Neural cell (in vitro differentiated cells): Measurements from ENCODE around the gene SLAMF6. TPM values are rescaled to one million over a fixed set of nuclear protein-coding genes. Genes with fewer than 3 reads are reported as not detected.

Source experiments
- H2AFZ ChIP-seq: fragments of 200-600, 300-800 bp; sonication (generic), shearing (Covaris generic); 2 replicates; pipeline ENCODE4 v1.6.0; 2014; ENCODE audit warnings: low read depth, mild to moderate bottlenecking, antibody characterized with exemption, low read length, moderate library complexity
- H3F3A ChIP-seq: fragments of 200-600 bp; shearing (Covaris generic); 2 replicates; pipeline ENCODE4 v1.6.1; 2016; ENCODE audit warnings: mild to moderate bottlenecking, moderate library complexity, mixed read lengths, antibody characterized with exemption, low read length; ENCODE audit not compliant: insufficient read depth, poor library complexity, severe bottlenecking
- H3K27ac ChIP-seq: fragments of 200-600, 300-800 bp; sonication (generic), shearing (Covaris generic); 2 replicates; pipeline ENCODE4 v1.5.1; 2014; ENCODE audit warnings: mild to moderate bottlenecking, low read length, moderate library complexity
- H3K27me3 ChIP-seq: fragments of 300-800, 200-600 bp; sonication (generic), shearing (Covaris generic); 2 replicates; pipeline ENCODE4 v1.6.0; 2014; ENCODE audit warnings: mild to moderate bottlenecking, low read depth, low read length, moderate library complexity; ENCODE audit not compliant: insufficient read depth
- H3K36me3 ChIP-seq: fragments of 300-800, 200-600 bp; sonication (generic), shearing (Covaris generic); 2 replicates; pipeline ENCODE4 v1.5.1; 2014; ENCODE audit warnings: mild to moderate bottlenecking, antibody characterized with exemption, low read length, moderate library complexity; ENCODE audit not compliant: insufficient read depth
- H3K4me2 ChIP-seq: fragments of 300-800, 200-600 bp; sonication (generic), shearing (Covaris generic); 2 replicates; pipeline ENCODE4 v1.6.0; 2014; ENCODE audit warnings: mild to moderate bottlenecking, low read length
- H3K4me3 ChIP-seq: fragments of 300-800, 200-600 bp; sonication (generic), shearing (Covaris generic); 2 replicates; pipeline ENCODE4 v1.5.1; 2014; ENCODE audit warnings: mild to moderate bottlenecking, low read length, moderate library complexity
- H3K79me2 ChIP-seq: fragments of 200-600 bp; shearing (Covaris generic); replicated peaks from 2 replicates; pipeline ENCODE4 v1.6.0; 2014; ENCODE audit warnings: mild to moderate bottlenecking, low read length, moderate library complexity; ENCODE audit not compliant: insufficient read depth
- H3K9ac ChIP-seq: fragments of 300-800, 200-600 bp; sonication (generic), shearing (Covaris generic); 2 replicates; pipeline ENCODE4 v1.6.1; 2016; ENCODE audit warnings: mild to moderate bottlenecking, low read length, mixed read lengths
- H3K9me2 ChIP-seq: fragments of 200-600 bp; shearing (Covaris generic); 2 replicates; pipeline ENCODE4 v1.6.1; 2016; ENCODE audit warnings: mild to moderate bottlenecking, low read length, mixed read lengths; ENCODE audit not compliant: insufficient read depth
- H3K9me3 ChIP-seq: fragments of 200-600, 300-800 bp; sonication (generic), shearing (Covaris generic); 2 replicates; pipeline ENCODE4 v1.6.1; 2016; ENCODE audit warnings: mild to moderate bottlenecking, mixed run types, low read length, moderate library complexity, mixed read lengths
- H4K20me1 ChIP-seq: fragments of 200-600 bp; shearing (Covaris generic); 2 replicates; pipeline ENCODE4 v1.6.1; 2016; ENCODE audit warnings: mild to moderate bottlenecking, mixed run types; ENCODE audit not compliant: insufficient read depth
- EP300 ChIP-seq: fragments of 450-650 bp; conservative IDR thresholded peaks from 2 replicates; pipeline ENCODE4 v1.6.1; 2014; ENCODE audit warnings: antibody characterized with exemption, mild to moderate bottlenecking, moderate library complexity; ENCODE audit not compliant: poor library complexity, severe bottlenecking
- EZH2 ChIP-seq: fragments of 200-600, 300-800 bp; shearing (Covaris generic), sonication (generic); IDR thresholded peaks from 2 replicates; pipeline ENCODE4 v1.6.1; 2014; ENCODE audit warnings: antibody characterized with exemption, low read length, borderline replicate concordance, mild to moderate bottlenecking; ENCODE audit not compliant: insufficient read depth, poor library complexity, severe bottlenecking
- MXI1 ChIP-seq: fragments of 450-650 bp; conservative IDR thresholded peaks from 2 replicates; pipeline ENCODE4 v1.6.1; 2014; ENCODE audit warnings: antibody characterized with exemption, mild to moderate bottlenecking; ENCODE audit not compliant: poor library complexity, severe bottlenecking
- POLR2AphosphoS5 ChIP-seq: IDR thresholded peaks from 2 replicates; pipeline ENCODE4 v1.6.1; 2012
- RAD21 ChIP-seq: fragments of 450-650 bp; conservative IDR thresholded peaks from 2 replicates; pipeline ENCODE4 v1.6.1; 2014; ENCODE audit warnings: antibody characterized with exemption, mild to moderate bottlenecking, moderate library complexity
- SMC3 ChIP-seq: fragments of 450-650 bp; conservative IDR thresholded peaks from 2 replicates; pipeline ENCODE4 v1.6.1; 2014; ENCODE audit warnings: antibody characterized with exemption, mild to moderate bottlenecking, moderate library complexity; ENCODE audit not compliant: poor library complexity
- TAF1 ChIP-seq: IDR thresholded peaks from 2 replicates; pipeline ENCODE4 v1.6.1; 2012; ENCODE audit warnings: low read depth
- polyA plus RNA-seq: library from polyadenylated mRNA; depleted of rRNA; stranded (reverse); fragments of >200 nt; gene quantifications from 2 replicates; pipeline ENCODE4 v1.2.3, GENCODE V29; 2014
- TF ChIP-seq, protein P1 (sequence below): IDR thresholded peaks from 2 replicates; pipeline ENCODE4 v1.6.1; 2012; ENCODE audit warnings: borderline replicate concordance
- TF ChIP-seq, protein P2 (sequence below): fragments of 450-650 bp; IDR thresholded peaks from 2 replicates; pipeline ENCODE4 v1.5.1; 2014; ENCODE audit warnings: antibody characterized with exemption, mild to moderate bottlenecking, moderate library complexity; ENCODE audit not compliant: poor library complexity, severe bottlenecking

SLAMF6 gene
- polyA plus RNA-seq, 1 donor from 2014 or later, result not detected

DNA sequence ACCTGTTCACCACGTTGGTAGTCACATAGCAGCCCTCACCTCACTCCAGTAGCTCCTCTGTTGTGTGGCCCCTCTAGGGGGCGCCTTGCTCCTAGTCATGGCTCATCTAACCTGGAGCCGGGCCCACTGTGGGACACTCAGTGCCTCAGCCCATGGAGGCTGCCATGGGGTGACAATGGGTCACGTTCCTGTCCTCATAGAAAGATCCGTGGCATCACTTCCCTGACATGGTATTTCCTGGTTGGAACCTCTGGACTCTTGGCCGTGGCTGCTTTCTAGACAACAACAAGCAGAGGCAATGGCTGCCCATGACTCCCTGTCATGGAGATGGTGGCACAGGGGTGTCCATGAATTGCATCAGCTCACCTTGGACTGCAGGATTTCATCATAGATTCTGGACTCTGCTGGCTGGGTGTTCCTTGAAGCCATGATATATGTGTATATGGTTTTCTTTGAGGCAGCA is 27.5 kb upstream of the SLAMF6 start:
- Histone ChIP-seq H3K9ac (no peak overlapping the region), H3K27ac (no peak overlapping the region), H3K9me3 (no peaks in the 10 kb centered on the region), H4K20me1 (no peaks in the 10 kb centered on the region), H3K4me2 (no peak overlapping the region), H2AFZ (no peak overlapping the region), H3K27me3 (no peaks in the 10 kb centered on the region), H3K36me3 (no peaks in the 10 kb centered on the region), H3K4me3 (no peak overlapping the region), H3K79me2 (no peaks in the 10 kb centered on the region), H3K9me2 (no peaks in the 10 kb centered on the region), H3F3A (no peaks in the 10 kb centered on the region)
- TF ChIP-seq, protein P1, sequence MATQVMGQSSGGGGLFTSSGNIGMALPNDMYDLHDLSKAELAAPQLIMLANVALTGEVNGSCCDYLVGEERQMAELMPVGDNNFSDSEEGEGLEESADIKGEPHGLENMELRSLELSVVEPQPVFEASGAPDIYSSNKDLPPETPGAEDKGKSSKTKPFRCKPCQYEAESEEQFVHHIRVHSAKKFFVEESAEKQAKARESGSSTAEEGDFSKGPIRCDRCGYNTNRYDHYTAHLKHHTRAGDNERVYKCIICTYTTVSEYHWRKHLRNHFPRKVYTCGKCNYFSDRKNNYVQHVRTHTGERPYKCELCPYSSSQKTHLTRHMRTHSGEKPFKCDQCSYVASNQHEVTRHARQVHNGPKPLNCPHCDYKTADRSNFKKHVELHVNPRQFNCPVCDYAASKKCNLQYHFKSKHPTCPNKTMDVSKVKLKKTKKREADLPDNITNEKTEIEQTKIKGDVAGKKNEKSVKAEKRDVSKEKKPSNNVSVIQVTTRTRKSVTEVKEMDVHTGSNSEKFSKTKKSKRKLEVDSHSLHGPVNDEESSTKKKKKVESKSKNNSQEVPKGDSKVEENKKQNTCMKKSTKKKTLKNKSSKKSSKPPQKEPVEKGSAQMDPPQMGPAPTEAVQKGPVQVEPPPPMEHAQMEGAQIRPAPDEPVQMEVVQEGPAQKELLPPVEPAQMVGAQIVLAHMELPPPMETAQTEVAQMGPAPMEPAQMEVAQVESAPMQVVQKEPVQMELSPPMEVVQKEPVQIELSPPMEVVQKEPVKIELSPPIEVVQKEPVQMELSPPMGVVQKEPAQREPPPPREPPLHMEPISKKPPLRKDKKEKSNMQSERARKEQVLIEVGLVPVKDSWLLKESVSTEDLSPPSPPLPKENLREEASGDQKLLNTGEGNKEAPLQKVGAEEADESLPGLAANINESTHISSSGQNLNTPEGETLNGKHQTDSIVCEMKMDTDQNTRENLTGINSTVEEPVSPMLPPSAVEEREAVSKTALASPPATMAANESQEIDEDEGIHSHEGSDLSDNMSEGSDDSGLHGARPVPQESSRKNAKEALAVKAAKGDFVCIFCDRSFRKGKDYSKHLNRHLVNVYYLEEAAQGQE, result no peak
- TF ChIP-seq MXI1, result no peak
- no peak for TF ChIP-seq POLR2AphosphoS5
- no peak for TF ChIP-seq SMC3
- TF ChIP-seq, protein P2, sequence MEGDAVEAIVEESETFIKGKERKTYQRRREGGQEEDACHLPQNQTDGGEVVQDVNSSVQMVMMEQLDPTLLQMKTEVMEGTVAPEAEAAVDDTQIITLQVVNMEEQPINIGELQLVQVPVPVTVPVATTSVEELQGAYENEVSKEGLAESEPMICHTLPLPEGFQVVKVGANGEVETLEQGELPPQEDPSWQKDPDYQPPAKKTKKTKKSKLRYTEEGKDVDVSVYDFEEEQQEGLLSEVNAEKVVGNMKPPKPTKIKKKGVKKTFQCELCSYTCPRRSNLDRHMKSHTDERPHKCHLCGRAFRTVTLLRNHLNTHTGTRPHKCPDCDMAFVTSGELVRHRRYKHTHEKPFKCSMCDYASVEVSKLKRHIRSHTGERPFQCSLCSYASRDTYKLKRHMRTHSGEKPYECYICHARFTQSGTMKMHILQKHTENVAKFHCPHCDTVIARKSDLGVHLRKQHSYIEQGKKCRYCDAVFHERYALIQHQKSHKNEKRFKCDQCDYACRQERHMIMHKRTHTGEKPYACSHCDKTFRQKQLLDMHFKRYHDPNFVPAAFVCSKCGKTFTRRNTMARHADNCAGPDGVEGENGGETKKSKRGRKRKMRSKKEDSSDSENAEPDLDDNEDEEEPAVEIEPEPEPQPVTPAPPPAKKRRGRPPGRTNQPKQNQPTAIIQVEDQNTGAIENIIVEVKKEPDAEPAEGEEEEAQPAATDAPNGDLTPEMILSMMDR, result no peak
- no peak for TF ChIP-seq TAF1

DNA sequence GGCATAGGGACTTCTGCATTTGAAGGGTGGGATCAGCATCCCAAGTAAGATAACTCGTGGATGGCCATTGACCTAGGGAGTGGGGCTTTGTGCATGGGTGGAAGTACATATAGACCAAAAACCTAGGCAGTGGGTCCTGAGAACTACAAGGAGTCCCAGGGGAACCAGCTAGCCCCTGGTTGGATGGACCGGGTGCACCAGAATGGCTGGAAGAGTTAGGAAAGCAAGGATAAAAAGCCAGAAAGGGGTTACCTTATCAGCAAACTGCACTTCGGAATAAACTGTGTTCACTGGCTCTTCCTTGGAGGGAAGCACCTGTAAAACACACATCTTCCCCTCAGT is 26.6 kb upstream of the SLAMF6 start:
- Histone ChIP-seq H3K27me3 (no peaks in the 10 kb centered on the region), H3K27ac (no peak overlapping the region), H3F3A (no peaks in the 10 kb centered on the region), H3K4me2 (no peak overlapping the region), H4K20me1 (no peaks in the 10 kb centered on the region), H2AFZ (no peak overlapping the region), H3K36me3 (no peaks in the 10 kb centered on the region), H3K9me3 (no peaks in the 10 kb centered on the region), H3K9me2 (no peaks in the 10 kb centered on the region), H3K4me3 (no peak overlapping the region), H3K79me2 (no peaks in the 10 kb centered on the region), H3K9ac (no peak overlapping the region)
- no peak for TF ChIP-seq RAD21
- no peak for TF ChIP-seq MXI1
- no peak for TF ChIP-seq TAF1
- TF ChIP-seq SMC3, result no peak

DNA sequence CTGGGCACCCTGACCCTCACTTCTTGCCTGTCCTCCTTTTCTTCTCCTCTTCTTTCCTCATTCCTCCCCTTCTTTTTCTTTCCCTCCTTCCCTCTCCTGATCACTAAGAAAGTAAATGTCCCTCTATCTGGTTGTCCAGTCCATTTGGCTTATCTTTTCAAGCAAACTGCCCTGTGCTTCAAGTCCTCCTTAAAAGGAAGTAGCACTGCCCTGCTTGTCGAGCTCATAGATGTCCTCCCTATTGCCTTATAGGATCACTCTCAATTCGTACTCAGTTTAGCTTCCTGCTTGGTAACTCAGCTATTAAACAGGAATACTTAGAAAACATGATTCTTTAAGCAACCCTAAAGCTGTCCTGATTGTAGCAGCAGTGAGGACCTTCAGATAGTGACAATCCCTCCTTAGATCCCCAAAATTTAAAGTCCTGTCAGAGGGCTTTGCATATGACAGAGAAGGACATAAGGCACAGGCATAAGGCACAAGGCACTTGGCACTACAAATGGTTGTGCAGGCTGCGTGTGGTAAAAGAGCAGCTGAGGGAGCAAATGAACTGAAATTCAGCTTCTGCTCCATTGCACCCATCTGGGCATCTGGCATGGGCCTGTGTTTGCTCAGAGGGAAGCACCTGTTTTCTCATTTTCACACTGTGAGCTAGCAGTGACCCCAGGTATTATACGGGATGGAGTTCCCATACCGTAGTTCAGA is 26.1 kb upstream of the SLAMF6 start:
- TF ChIP-seq MXI1 (no peak), SMC3 (no peak), EP300 (no peak), TAF1 (no peak), POLR2AphosphoS5 (no peak), EZH2 (no peak), RAD21 (no peak)
- TF ChIP-seq, protein P2, result no peak
- TF ChIP-seq, protein P1, result no peak
- H3F3A ChIP-seq, result no peaks in the 10 kb centered on the region
- H3K4me3 ChIP-seq, result no peak overlapping the region
- no peaks in the 10 kb centered on the region for H3K9me3 ChIP-seq
- H3K36me3 ChIP-seq, result no peaks in the 10 kb centered on the region
- no peaks in the 10 kb centered on the region for H4K20me1 ChIP-seq
- H3K9me2 ChIP-seq, result no peaks in the 10 kb centered on the region
- H2AFZ ChIP-seq, result no peak overlapping the region
- no peak overlapping the region for H3K27ac ChIP-seq
- H3K4me2 ChIP-seq, result no peak overlapping the region
- no peak overlapping the region for H3K9ac ChIP-seq
- H3K79me2 ChIP-seq, result no peaks in the 10 kb centered on the region
- H3K27me3 ChIP-seq, result no peaks in the 10 kb centered on the region
